Peyer's patch (tissue), 4 donors: ENCODE measurements around the gene SCN9A. TPM values are rescaled to one million over a fixed set of nuclear protein-coding genes. Genes with fewer than 3 reads are reported as not detected.

Experiments used
- DNase-seq, 3 donors: peaks; one replicate each; pipeline ENCODE4 v3.0.0-alpha.2; 2017 to 2019
- H3K27ac ChIP-seq, 4 donors: fragments of 200-600 bp; sonication (generic); one replicate each; pipeline ENCODE4 v1.5.1; 2016 to 2019
- H3K27me3 ChIP-seq, 2 donors: fragments of 200-600 bp; sonication (generic); one replicate each; pipeline ENCODE4 v1.5.1; 2019
- H3K36me3 ChIP-seq, 3 donors: fragments of 200-600 bp; sonication (generic); one replicate each; pipeline ENCODE4 v1.5.1; 2016 to 2019
- H3K4me1 ChIP-seq, 4 donors: fragments of 200-600 bp; sonication (generic); one replicate each; pipeline ENCODE4 v1.5.1; 2016 to 2019
- H3K4me3 ChIP-seq, 4 donors: fragments of 200-600 bp; sonication (generic); 1 replicate in 3 of 4; 2 replicates in 1 of 4; pipeline ENCODE4 v1.5.1; 2016 to 2019; ENCODE audit warnings: mild to moderate bottlenecking in 1 of 4
- H3K9me3 ChIP-seq, 4 donors: fragments of 200-600 bp; sonication (generic); one replicate each; pipeline ENCODE4 v1.5.1; 2016 to 2019; ENCODE audit warnings: mild to moderate bottlenecking in 1 of 4
- CTCF ChIP-seq, 6 experiments: fragments of 450-650 bp in 4 of 6; fragments of 200-600 bp in 2 of 6; sonication (generic) in 1 of 6; IDR thresholded peaks; one replicate each; pipeline ENCODE4 v1.5.1; 2017 to 2019; ENCODE audit warnings: antibody characterized with exemption in 6 of 6, mild to moderate bottlenecking in 3 of 6, moderate library complexity in 1 of 6
- POLR2A ChIP-seq, 2 donors: fragments of 450-650 bp; IDR thresholded peaks; one replicate each; pipeline ENCODE4 v1.5.1; 2017; ENCODE audit warnings: antibody characterized with exemption in 2 of 2, mild to moderate bottlenecking in 2 of 2, moderate library complexity in 2 of 2
- total RNA-seq, 4 donors: library from RNA; depleted of rRNA; stranded (reverse); fragments of >200 nt; gene quantifications; one replicate each; pipeline ENCODE4 v1.1.0, GENCODE V29; 2016

SCN9A gene
- total RNA-seq, 4 donors from 2014 or later = 7.5 to 19.8 (median 8.7) TPM

GRCh38 chr2:166293984-166294383 is 81.8 kb downstream of the SCN9A start:
- Histone ChIP-seq H3K27ac (no peak overlapping the region), H3K27me3 (no peaks in the 10 kb centered on the region), H3K9me3 (no peaks in the 10 kb centered on the region), H3K4me3 (no peak overlapping the region), H3K4me1 (no peaks in the 10 kb centered on the region), H3K36me3 (no peaks in the 10 kb centered on the region)
- DNase-seq = no peak
- TF ChIP-seq CTCF (IDR thresholded peaks at IDR 0.05) = no peak
- TF ChIP-seq POLR2A (IDR thresholded peaks at IDR 0.05) = no peak

- DNase-seq = no peak
- Histone ChIP-seq H3K4me1 (no peaks in the 10 kb centered on the region), H3K36me3 (no peaks in the 10 kb centered on the region), H3K27ac (no peak overlapping the region), H3K27me3 (no peaks in the 10 kb centered on the region), H3K9me3 (no peaks in the 10 kb centered on the region), H3K4me3 (no peak overlapping the region)
- TF ChIP-seq POLR2A (IDR thresholded peaks at IDR 0.05) (no peak), CTCF (IDR thresholded peaks at IDR 0.05) (no peak)
Measured at GRCh38 chr2:166285215-166285614, 90.5 kb downstream of the SCN9A start.

GRCh38 chr2:166284359-166284758 is 91.4 kb downstream of the SCN9A start:
- H3K27ac ChIP-seq = no peak overlapping the region
- H3K9me3 ChIP-seq = no peaks in the 10 kb centered on the region
- DNase-seq = no peak
- H3K36me3 ChIP-seq = no peaks in the 10 kb centered on the region
- no peaks in the 10 kb centered on the region for H3K27me3 ChIP-seq
- no peaks in the 10 kb centered on the region for H3K4me1 ChIP-seq
- TF ChIP-seq POLR2A (IDR thresholded peaks at IDR 0.05) (no peak), CTCF (IDR thresholded peaks at IDR 0.05) (no peak)
- H3K4me3 ChIP-seq = no peak overlapping the region

GRCh38 chr2:166282154-166282553 is 93.6 kb downstream of the SCN9A start:
- no peaks in the 10 kb centered on the region for H3K36me3 ChIP-seq
- TF ChIP-seq POLR2A (IDR thresholded peaks at IDR 0.05) (no peak), CTCF (IDR thresholded peaks at IDR 0.05) (no peak)
- H3K4me1 ChIP-seq = no peaks in the 10 kb centered on the region
- H3K27me3 ChIP-seq = no peaks in the 10 kb centered on the region
- DNase-seq = no peak
- H3K27ac ChIP-seq = no peak overlapping the region
- H3K9me3 ChIP-seq = no peaks in the 10 kb centered on the region
- no peak overlapping the region for H3K4me3 ChIP-seq

- DNase-seq = no peak
- no peaks in the 10 kb centered on the region for H3K27me3 ChIP-seq
- H3K4me1 ChIP-seq = no peaks in the 10 kb centered on the region
- no peak overlapping the region for H3K4me3 ChIP-seq
- no peak overlapping the region for H3K27ac ChIP-seq
- no peak for TF ChIP-seq CTCF (IDR thresholded peaks at IDR 0.05)
- no peak for TF ChIP-seq POLR2A (IDR thresholded peaks at IDR 0.05)
- H3K9me3 ChIP-seq = no peaks in the 10 kb centered on the region
- no peaks in the 10 kb centered on the region for H3K36me3 ChIP-seq
Measured at GRCh38 chr2:166278856-166279255, 96.9 kb downstream of the SCN9A start.

GRCh38 chr2:166270376-166270775 is 105.4 kb downstream of the SCN9A start:
- TF ChIP-seq CTCF (IDR thresholded peaks at IDR 0.05) (no peak), POLR2A (IDR thresholded peaks at IDR 0.05) (no peak)
- H3K9me3 ChIP-seq = no peaks in the 10 kb centered on the region
- H3K4me3 ChIP-seq = no peak overlapping the region
- H3K27me3 ChIP-seq = no peaks in the 10 kb centered on the region
- no peaks in the 10 kb centered on the region for H3K4me1 ChIP-seq
- no peak for DNase-seq
- no peak overlapping the region for H3K27ac ChIP-seq
- H3K36me3 ChIP-seq = no peaks in the 10 kb centered on the region
